Measurements from ENCODE around the gene PLXDC2.

The PLXDC2 gene

DNA sequence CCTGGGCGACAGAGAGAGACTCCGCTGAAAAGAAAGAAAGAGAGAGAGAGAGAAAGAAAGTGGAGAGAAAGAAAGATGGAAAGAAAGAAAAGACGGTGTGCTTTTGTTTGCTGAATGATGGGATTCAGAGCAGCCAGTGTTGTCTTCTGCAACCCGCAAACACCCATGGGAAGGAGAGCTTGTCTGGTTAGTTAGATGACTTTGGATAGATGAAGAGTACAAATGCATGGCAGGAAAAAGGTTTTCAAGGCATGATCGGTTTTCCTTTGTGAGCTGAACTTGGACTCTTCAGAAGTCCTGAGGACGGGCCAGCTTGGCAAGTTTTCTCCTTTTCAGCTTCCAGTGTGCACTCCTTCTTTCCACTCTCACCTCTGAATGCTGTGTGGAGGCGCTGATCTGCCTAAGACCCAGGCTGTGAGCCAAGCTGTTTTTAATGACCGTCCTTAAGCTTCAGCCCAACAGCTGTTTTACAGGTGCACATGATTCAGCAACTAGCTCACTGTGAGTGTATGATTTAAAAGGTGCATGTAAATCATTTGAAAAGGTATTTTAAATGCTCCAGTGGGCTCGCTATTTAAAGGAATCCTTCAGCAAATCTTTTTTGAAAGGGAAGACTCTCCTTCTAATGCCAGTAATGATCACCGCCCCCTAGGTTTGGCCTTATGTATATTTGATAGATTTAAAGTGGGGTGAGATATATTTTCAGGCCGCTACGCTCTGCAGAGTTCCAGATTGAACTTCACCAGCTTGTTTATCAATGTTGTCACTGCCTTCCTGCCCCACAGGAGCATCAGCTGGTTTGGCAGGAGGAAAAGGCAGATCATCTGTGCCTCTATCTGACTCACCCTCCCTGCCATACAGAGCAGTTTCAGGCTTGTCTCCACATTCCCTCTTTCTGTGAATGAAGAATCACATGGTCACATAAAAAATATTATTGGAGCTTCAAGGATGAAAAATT lies 115.0 kb downstream of the PLXDC2 start:
- no peak overlapping the region for H3K27ac ChIP-seq (ENCODE audit: low read depth, low read length)
- no CpG with 5 or more reads among the region's 12 CpGs for WGBS (ENCODE audit: extremely low coverage, insufficient coverage, low lambda C conversion rate)
- DNase-seq = peak; percentile 26

DNA sequence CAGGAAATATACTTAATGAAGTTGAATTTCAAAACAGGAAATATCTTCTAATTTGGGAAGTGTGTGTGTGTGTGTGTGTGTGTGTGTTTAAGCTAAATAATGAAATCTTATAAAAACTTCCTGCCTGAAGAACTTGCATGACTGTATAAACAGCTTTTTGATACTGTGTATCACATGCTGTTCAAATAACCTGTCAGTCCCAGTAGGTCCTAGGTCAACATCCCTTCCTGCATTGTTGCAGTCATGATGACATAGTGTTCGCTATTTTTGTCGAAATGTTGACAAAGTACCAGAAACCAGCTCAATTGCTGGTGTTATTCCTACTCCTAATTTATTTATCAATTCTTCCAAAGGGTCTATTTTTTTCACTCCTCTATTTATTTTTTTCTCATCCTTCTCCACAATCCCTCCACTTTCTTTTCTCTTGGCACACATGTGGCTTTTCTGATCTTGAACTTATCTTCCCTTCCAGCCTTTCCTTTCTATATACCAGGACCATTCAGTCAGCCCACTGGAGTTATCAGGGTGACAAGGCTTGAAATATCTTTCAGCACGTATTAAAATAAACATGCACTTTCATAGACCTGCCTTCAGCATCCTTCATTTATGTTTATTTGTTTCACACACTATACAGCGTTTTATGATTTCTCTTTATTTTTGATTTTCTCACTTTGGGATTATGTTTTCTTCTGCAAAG lies 115.8 kb downstream of the PLXDC2 start:
- H3K36me3 ChIP-seq (ENCODE audit: control insufficient read depth, insufficient read depth, low read length) = no peaks in the 10 kb centered on the region
- H3K4me2 ChIP-seq (ENCODE audit: low read length) = no peak overlapping the region
- no peak overlapping the region for H2BK5ac ChIP-seq (ENCODE audit: low read length)
- H3K79me2 ChIP-seq (ENCODE audit: control insufficient read depth, insufficient read depth, low read length) = no peaks in the 10 kb centered on the region
- H3K56ac ChIP-seq (ENCODE audit: low read length) = no peak overlapping the region
- H2BK15ac ChIP-seq (replicated peaks; ENCODE audit: low read depth) = no peak overlapping the region
- no peaks in the 10 kb centered on the region for H3K27me3 ChIP-seq (ENCODE audit: insufficient read depth, low read length, poor library complexity)
- H3K23ac ChIP-seq (ENCODE audit: low read length) = no peak overlapping the region
- DNase-seq = no peak
- H3K79me1 ChIP-seq (ENCODE audit: low read length) = no peaks in the 10 kb centered on the region
- no peak overlapping the region for H3K18ac ChIP-seq (ENCODE audit: low read length)
- no peak overlapping the region for H4K8ac ChIP-seq (ENCODE audit: low read depth, low read length)
- H2AK5ac ChIP-seq (ENCODE audit: low read length) = no peak overlapping the region
- H2BK120ac ChIP-seq (ENCODE audit: low read depth, low read length) = no peak overlapping the region
- no peaks in the 10 kb centered on the region for H3K4me1 ChIP-seq (ENCODE audit: control insufficient read depth, low read depth, low read length)
- no peak overlapping the region for H3K27ac ChIP-seq (ENCODE audit: low read depth, low read length)
- H4K5ac ChIP-seq (ENCODE audit: low read length) = no peak overlapping the region
- H3K4me3 ChIP-seq (ENCODE audit: low read length) = no peak overlapping the region
- no CpG with 5 or more reads among the region's 4 CpGs for WGBS (ENCODE audit: extremely low coverage, insufficient coverage, low lambda C conversion rate)
- H3K9ac ChIP-seq (ENCODE audit: low read length) = no peak overlapping the region
- H3K4ac ChIP-seq (ENCODE audit: low read depth, low read length) = no peak overlapping the region

More for the DNA sequence above, 115.0 kb downstream of the PLXDC2 start:
- H2AK5ac ChIP-seq (ENCODE audit: low read length) = no peak overlapping the region
- H4K8ac ChIP-seq (ENCODE audit: low read depth, low read length) = no peak overlapping the region
- no peak overlapping the region for H3K9ac ChIP-seq (ENCODE audit: low read length)
- H3K18ac ChIP-seq (ENCODE audit: low read length) = no peak overlapping the region
- H4K5ac ChIP-seq (ENCODE audit: low read length) = no peak overlapping the region
- no peak overlapping the region for H2BK120ac ChIP-seq (ENCODE audit: low read depth, low read length)
- H3K4me2 ChIP-seq (ENCODE audit: low read length) = no peak overlapping the region
- no peaks in the 10 kb centered on the region for H3K79me1 ChIP-seq (ENCODE audit: low read length)
- no peaks in the 10 kb centered on the region for H3K36me3 ChIP-seq (ENCODE audit: control insufficient read depth, insufficient read depth, low read length)
- no peak overlapping the region for H2BK15ac ChIP-seq (replicated peaks; ENCODE audit: low read depth)
- no peak overlapping the region for H3K4me3 ChIP-seq (ENCODE audit: low read length)
- no peak overlapping the region for H3K56ac ChIP-seq (ENCODE audit: low read length)
- no peak overlapping the region for H3K23ac ChIP-seq (ENCODE audit: low read length)
- H2BK5ac ChIP-seq (ENCODE audit: low read length) = no peak overlapping the region
- no peaks in the 10 kb centered on the region for H3K27me3 ChIP-seq (ENCODE audit: insufficient read depth, low read length, poor library complexity)
- no peak overlapping the region for H3K4ac ChIP-seq (ENCODE audit: low read depth, low read length)
- H3K79me2 ChIP-seq (ENCODE audit: control insufficient read depth, insufficient read depth, low read length) = no peaks in the 10 kb centered on the region
- H3K4me1 ChIP-seq (ENCODE audit: control insufficient read depth, low read depth, low read length) = no peaks in the 10 kb centered on the region

DNA sequence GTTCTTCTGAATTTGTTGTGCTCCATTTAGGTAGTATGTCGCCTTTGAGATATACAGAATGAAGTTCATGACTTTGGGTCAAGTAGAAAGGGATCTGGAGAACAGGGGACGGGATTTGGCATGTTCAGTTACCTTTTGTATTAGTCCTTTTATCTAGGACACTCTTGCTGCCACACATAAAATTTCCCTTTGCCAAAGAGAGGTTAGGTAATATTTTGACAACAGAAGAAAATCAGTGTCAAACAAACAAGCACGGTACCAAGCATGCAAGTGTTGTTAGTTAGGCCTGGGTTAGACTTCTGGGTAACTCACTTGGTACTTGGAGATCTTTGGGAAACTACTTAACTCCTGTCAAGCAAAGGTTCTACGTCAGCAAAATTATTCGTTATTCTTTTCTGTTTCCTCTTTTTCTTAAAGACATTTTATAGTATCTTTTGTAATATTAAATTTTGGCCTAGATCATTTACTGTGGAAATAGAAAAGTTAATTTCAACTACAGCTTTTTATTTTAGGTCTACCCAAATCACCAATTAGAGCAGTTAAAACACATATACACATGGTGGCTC lies 116.7 kb downstream of the PLXDC2 start:
- Histone ChIP-seq H3K4ac (ENCODE audit: low read depth, low read length) (no peak overlapping the region), H3K79me1 (ENCODE audit: low read length) (peaks cover 2% of the 10 kb centered on the region), H3K36me3 (ENCODE audit: control insufficient read depth, insufficient read depth, low read length) (no peaks in the 10 kb centered on the region), H3K9ac (ENCODE audit: low read length) (no peak overlapping the region), H3K27me3 (ENCODE audit: insufficient read depth, low read length, poor library complexity) (no peaks in the 10 kb centered on the region), H3K27ac (ENCODE audit: low read depth, low read length) (no peak overlapping the region), H3K4me2 (ENCODE audit: low read length) (no peak overlapping the region), H2BK15ac (replicated peaks; ENCODE audit: low read depth) (no peak overlapping the region), H3K79me2 (ENCODE audit: control insufficient read depth, insufficient read depth, low read length) (no peaks in the 10 kb centered on the region), H3K56ac (ENCODE audit: low read length) (no peak overlapping the region), H3K18ac (ENCODE audit: low read length) (no peak overlapping the region), H2BK5ac (ENCODE audit: low read length) (no peak overlapping the region), H2AK5ac (ENCODE audit: low read length) (no peak overlapping the region), H2BK120ac (ENCODE audit: low read depth, low read length) (no peak overlapping the region), H4K8ac (ENCODE audit: low read depth, low read length) (no peak overlapping the region), H4K5ac (ENCODE audit: low read length) (no peak overlapping the region), H3K23ac (ENCODE audit: low read length) (no peak overlapping the region), H3K4me1 (ENCODE audit: control insufficient read depth, low read depth, low read length) (peaks cover 4% of the 10 kb centered on the region), H3K4me3 (ENCODE audit: low read length) (no peak overlapping the region)
- WGBS (ENCODE audit: extremely low coverage, insufficient coverage, low lambda C conversion rate) = no CpG with 5 or more reads among the region's 5 CpGs
- DNase-seq = no peak

DNA sequence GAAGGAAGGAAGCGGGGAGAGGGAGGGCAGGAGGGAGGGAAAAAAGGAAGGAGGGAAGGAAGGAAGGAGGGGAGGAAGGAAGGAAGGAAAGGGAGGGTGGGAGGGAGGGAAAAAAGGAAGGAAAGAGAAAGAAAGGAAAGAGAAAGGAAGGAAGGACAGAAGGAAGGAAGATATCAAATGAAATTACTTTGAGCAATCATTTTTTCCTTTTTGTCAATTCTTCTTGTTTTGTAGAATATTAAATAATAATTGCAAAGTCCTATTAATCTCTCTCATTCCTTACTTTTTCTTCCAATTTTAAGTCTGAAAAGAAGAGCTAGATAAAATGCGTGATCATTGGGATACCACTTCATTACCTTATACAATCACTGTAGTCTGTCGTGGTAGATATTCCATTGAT lies 117.5 kb downstream of the PLXDC2 start:
- Histone ChIP-seq H3K4me2 (ENCODE audit: low read length) (no peak overlapping the region), H3K79me1 (ENCODE audit: low read length) (peaks cover 2% of the 10 kb centered on the region), H3K9ac (ENCODE audit: low read length) (no peak overlapping the region), H3K36me3 (ENCODE audit: control insufficient read depth, insufficient read depth, low read length) (no peaks in the 10 kb centered on the region), H3K56ac (ENCODE audit: low read length) (no peak overlapping the region), H3K4me3 (ENCODE audit: low read length) (no peak overlapping the region), H3K18ac (ENCODE audit: low read length) (no peak overlapping the region), H3K79me2 (ENCODE audit: control insufficient read depth, insufficient read depth, low read length) (no peaks in the 10 kb centered on the region), H2BK120ac (ENCODE audit: low read depth, low read length) (no peak overlapping the region), H2BK15ac (replicated peaks; ENCODE audit: low read depth) (no peak overlapping the region), H2BK5ac (ENCODE audit: low read length) (no peak overlapping the region), H3K23ac (ENCODE audit: low read length) (no peak overlapping the region), H4K5ac (ENCODE audit: low read length) (no peak overlapping the region), H4K8ac (ENCODE audit: low read depth, low read length) (no peak overlapping the region), H3K4me1 (ENCODE audit: control insufficient read depth, low read depth, low read length) (peaks cover 8% of the 10 kb centered on the region), H3K27me3 (ENCODE audit: insufficient read depth, low read length, poor library complexity) (no peaks in the 10 kb centered on the region), H2AK5ac (ENCODE audit: low read length) (no peak overlapping the region), H3K4ac (ENCODE audit: low read depth, low read length) (no peak overlapping the region), H3K27ac (ENCODE audit: low read depth, low read length) (no peak overlapping the region)
- DNase-seq = no peak
- WGBS (ENCODE audit: extremely low coverage, insufficient coverage, low lambda C conversion rate) = no CpG with 5 or more reads among the region's 3 CpGs

DNA sequence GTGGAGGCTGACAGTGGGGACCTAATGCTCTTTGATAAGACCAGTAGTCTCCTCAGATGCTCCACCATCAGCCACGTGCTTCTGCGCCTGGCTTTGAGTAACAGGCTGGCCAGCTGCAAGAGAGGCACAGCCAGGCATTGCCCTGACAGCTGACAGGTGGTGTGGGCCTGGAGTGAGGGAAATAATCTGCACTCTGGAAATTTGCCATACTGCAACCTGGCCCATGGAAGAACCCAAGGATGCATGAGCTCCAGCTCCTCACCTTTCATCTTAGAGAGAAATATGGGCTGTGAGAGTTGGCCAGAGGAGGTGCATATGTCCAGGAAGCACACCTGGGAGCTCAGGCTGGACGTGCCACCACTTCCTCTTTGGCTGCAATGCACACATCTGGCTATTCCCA lies 118.9 kb downstream of the PLXDC2 start:
- no peak overlapping the region for H3K56ac ChIP-seq (ENCODE audit: low read length)
- no peak overlapping the region for H2BK15ac ChIP-seq (replicated peaks; ENCODE audit: low read depth)
- H3K4ac ChIP-seq (ENCODE audit: low read depth, low read length) = no peak overlapping the region
- no peaks in the 10 kb centered on the region for H3K27me3 ChIP-seq (ENCODE audit: insufficient read depth, low read length, poor library complexity)
- no peaks in the 10 kb centered on the region for H3K79me2 ChIP-seq (ENCODE audit: control insufficient read depth, insufficient read depth, low read length)
- H4K5ac ChIP-seq (ENCODE audit: low read length) = no peak overlapping the region
- no peak overlapping the region for H3K18ac ChIP-seq (ENCODE audit: low read length)
- H2BK120ac ChIP-seq (ENCODE audit: low read depth, low read length) = no peak overlapping the region
- peaks cover 2% of the 10 kb centered on the region for H3K79me1 ChIP-seq (ENCODE audit: low read length)
- H3K27ac ChIP-seq (ENCODE audit: low read depth, low read length) = no peak overlapping the region
- no peak overlapping the region for H3K23ac ChIP-seq (ENCODE audit: low read length)
- no peak for DNase-seq
- H3K4me1 ChIP-seq (ENCODE audit: control insufficient read depth, low read depth, low read length) = peaks cover 8% of the 10 kb centered on the region
- H3K4me3 ChIP-seq (ENCODE audit: low read length) = no peak overlapping the region
- no peak overlapping the region for H3K4me2 ChIP-seq (ENCODE audit: low read length)
- H3K36me3 ChIP-seq (ENCODE audit: control insufficient read depth, insufficient read depth, low read length) = no peaks in the 10 kb centered on the region
- H3K9ac ChIP-seq (ENCODE audit: low read length) = no peak overlapping the region
- H2AK5ac ChIP-seq (ENCODE audit: low read length) = no peak overlapping the region
- H2BK5ac ChIP-seq (ENCODE audit: low read length) = no peak overlapping the region
- no CpG with 5 or more reads among the region's 3 CpGs for WGBS (ENCODE audit: extremely low coverage, insufficient coverage, low lambda C conversion rate)
- no peak overlapping the region for H4K8ac ChIP-seq (ENCODE audit: low read depth, low read length)

Measured in mesendoderm (in vitro differentiated cells).